Astrocyte of the cerebellum (primary cell): ENCODE measurements around the gene TMEM59L.

ENCODE experiments used
- DNase-seq: peaks from one replicate; pipeline ENCODE4 v3.0.0-alpha.2; 2011; ENCODE audit warnings: low read depth
- H3K4me3 ChIP-seq: 2 replicates; pipeline ENCODE4 v1.5.1; 2011; ENCODE audit warnings: mild to moderate bottlenecking, low read depth, low read length, moderate library complexity
- in situ Hi-C: cut with HindIII; loops from 2 replicates; pipeline ENCODE4 v1.10.0; 2017; ENCODE audit warnings: low sequenced_read_pairs
- TF ChIP-seq, protein P1 (sequence below): IDR thresholded peaks from 2 replicates; pipeline ENCODE4 v1.5.1; 2012; ENCODE audit warnings: low read length, low read depth, moderate library complexity, mild to moderate bottlenecking; ENCODE audit errors: missing control alignments

The TMEM59L gene

DNA sequence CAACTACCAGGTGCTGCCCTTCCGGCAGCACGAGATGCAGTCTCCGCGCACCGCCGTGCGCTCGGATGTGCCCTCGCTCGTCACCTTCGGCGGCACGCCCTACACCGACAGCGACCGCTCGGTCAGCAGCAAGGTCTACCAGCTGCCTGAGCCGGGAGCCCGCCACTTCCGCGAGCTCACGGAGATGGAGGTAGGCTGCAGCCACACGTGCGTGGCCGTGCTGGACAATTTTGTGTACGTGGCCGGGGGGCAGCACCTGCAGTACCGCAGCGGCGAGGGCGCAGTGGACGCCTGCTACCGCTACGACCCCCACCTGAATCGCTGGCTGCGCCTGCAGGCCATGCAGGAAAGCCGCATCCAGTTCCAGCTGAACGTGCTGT lies 55.6 kb downstream of the TMEM59L start:
- TF ChIP-seq, protein P1, sequence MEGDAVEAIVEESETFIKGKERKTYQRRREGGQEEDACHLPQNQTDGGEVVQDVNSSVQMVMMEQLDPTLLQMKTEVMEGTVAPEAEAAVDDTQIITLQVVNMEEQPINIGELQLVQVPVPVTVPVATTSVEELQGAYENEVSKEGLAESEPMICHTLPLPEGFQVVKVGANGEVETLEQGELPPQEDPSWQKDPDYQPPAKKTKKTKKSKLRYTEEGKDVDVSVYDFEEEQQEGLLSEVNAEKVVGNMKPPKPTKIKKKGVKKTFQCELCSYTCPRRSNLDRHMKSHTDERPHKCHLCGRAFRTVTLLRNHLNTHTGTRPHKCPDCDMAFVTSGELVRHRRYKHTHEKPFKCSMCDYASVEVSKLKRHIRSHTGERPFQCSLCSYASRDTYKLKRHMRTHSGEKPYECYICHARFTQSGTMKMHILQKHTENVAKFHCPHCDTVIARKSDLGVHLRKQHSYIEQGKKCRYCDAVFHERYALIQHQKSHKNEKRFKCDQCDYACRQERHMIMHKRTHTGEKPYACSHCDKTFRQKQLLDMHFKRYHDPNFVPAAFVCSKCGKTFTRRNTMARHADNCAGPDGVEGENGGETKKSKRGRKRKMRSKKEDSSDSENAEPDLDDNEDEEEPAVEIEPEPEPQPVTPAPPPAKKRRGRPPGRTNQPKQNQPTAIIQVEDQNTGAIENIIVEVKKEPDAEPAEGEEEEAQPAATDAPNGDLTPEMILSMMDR = no peak
- H3K4me3 ChIP-seq = no peak overlapping the region
- DNase-seq = no peak
- in situ Hi-C loops = no loop called here

DNA sequence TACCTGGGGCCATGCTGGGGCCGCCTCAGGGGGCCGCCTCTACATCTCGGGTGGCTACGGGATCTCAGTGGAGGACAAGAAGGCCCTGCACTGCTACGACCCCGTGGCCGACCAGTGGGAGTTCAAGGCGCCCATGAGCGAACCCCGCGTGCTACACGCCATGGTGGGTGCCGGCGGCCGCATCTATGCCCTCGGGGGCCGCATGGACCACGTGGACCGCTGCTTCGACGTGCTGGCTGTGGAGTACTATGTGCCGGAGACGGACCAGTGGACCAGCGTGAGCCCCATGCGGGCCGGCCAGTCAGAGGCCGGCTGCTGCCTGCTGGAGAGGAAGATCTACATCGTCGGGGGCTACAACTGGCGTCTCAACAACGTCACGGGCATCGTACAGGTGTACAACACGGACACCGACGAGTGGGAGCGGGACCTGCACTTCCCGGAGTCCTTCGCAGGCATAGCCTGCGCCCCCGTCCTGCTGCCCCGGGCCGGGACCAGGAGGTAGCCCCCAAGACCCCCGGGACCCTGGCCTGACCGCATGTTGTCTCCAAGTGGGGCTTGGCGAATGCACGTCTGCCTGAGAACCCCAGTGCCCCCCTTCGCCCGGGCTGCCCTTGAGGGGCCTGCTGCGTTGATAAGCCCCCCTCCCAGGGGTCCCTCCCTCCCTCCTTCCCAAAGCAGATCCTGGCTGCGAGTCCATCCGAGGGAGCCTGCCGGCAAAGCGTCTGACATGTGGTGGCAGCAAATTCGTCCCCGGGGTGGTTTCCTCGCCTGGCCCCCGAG lies 56.3 kb downstream of the TMEM59L start:
- in situ Hi-C loops = no loop called here
- TF ChIP-seq, protein P1 = no peak
- DNase-seq = no peak
- no peak overlapping the region for H3K4me3 ChIP-seq

DNA sequence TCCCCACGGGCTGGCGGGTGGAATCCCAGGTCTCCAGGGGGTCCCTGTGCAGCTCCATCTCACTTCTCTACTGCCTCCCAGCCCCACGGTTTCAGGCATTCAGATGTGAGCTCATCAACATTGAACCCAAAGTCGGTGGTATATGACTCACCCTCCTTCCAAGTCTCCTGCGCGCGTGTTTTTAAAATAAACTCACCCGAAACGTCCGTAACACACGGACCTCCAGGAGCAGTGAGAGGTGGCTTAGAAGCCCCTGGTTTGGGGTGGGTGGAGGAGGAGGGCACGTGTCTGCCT lies 56.8 kb downstream of the TMEM59L start:
- H3K4me3 ChIP-seq = no peak overlapping the region
- in situ Hi-C loops = no loop called here
- peak; percentile 23 for DNase-seq
- TF ChIP-seq, protein P1 = no peak

DNA sequence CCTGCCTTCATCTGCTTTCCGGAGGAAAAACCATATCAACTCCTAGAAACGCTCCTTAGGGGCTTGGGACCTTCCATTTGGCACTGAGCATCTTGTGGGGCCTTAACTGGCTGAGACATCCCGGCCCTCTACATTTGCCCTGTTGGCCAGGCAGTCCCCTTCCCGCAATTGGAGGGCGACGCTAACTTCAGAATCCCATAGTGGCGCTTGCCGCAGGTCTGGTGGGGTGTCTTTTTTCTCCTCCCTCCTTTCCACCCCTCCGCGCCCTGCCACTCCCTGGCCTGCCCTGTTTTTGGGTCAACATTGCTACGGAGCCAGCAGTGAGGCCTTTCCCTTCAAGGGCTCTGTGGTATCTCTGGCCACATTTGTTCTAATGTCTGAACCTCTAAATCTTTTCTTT lies 57.2 kb downstream of the TMEM59L start:
- in situ Hi-C loops = loop anchor here (5.0 kb wide), 2 partner anchors 73 to 77 kb away; no protein-coding TSS in a partner anchor

DNA sequence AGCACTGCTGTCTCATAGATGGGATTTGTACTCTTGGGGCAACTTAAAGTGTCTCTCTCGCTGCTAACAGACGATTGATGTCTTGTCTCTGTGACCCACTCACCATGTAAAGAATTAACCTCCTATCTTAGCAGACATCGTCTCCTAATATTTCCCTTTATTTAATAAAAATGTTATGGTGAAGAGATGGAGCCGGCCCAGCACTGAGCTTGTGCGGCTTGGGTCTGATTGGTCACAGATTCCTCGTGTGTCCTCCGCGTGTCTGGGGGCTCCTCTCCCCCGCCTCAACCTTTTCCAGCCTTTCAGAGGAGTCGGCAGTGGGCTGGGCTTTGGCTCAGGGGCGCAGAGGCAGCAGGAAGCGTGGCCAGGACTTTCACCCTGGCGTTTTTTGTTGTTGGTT lies 57.6 kb downstream of the TMEM59L start:
- TF ChIP-seq, protein P1 = no peak
- no peak for DNase-seq
- in situ Hi-C loops = loop anchor here (5.0 kb wide), 2 partner anchors 73 to 77 kb away; no protein-coding TSS in a partner anchor
- H3K4me3 ChIP-seq = no peak overlapping the region

More for the DNA sequence above, 57.2 kb downstream of the TMEM59L start:
- DNase-seq = no peak
- no peak overlapping the region for H3K4me3 ChIP-seq
- TF ChIP-seq, protein P1 = no peak
